ENCODE measurements around the gene RNF152. TPM values are rescaled to one million over a fixed set of nuclear protein-coding genes. Genes with fewer than 3 reads are reported as not detected.

Gene RNF152
- total RNA-seq, 1 experiment from 2014 or later: 2.3 TPM

- no CpG with 5 or more reads among the region's 3 CpGs for WGBS (ENCODE audit: extremely low coverage, insufficient read length, low lambda C conversion rate)
- Histone ChIP-seq H3K14ac (ENCODE audit: insufficient read depth, low read length) (no peak overlapping the region), H3K27ac (ENCODE audit: insufficient read length, low read depth, low read length) (no peak overlapping the region), H3K79me1 (ENCODE audit: insufficient read depth, low read depth, low read length, poor library complexity, severe bottlenecking) (no peaks in the 10 kb centered on the region), H2BK5ac (ENCODE audit: insufficient read length, low read length) (no peak overlapping the region), H3K18ac (ENCODE audit: insufficient read length, low read depth, low read length) (no peak overlapping the region), H4K20me1 (ENCODE audit: control insufficient read depth, insufficient read depth, insufficient read length) (no peaks in the 10 kb centered on the region), H4K5ac (ENCODE audit: insufficient read length, low read depth, low read length) (no peak overlapping the region), H3K56ac (ENCODE audit: insufficient read length, low read depth, low read length) (no peak overlapping the region), H2AFZ (ENCODE audit: low read length) (no peak overlapping the region), H2BK120ac (ENCODE audit: low read depth, low read length, poor library complexity, severe bottlenecking) (no peak overlapping the region), H4K8ac (replicated peaks; ENCODE audit: insufficient read length, low read depth, low read length) (no peak overlapping the region), H3K4ac (ENCODE audit: low read depth, low read length) (no peak overlapping the region), H3K9ac (ENCODE audit: extremely low read depth, insufficient read length, low read length) (no peak overlapping the region), H3T11ph (ENCODE audit: low read length) (no peak overlapping the region), H2BK12ac (ENCODE audit: insufficient read length, low read depth, low read length) (no peak overlapping the region), H2BK20ac (ENCODE audit: low read depth, low read length, poor library complexity, severe bottlenecking) (no peak overlapping the region), H3K23me2 (ENCODE audit: insufficient read length, low read depth, low read length, poor library complexity, severe bottlenecking) (no peaks in the 10 kb centered on the region), H4K91ac (ENCODE audit: insufficient read length, low read depth, low read length) (no peak overlapping the region), H2AK5ac (ENCODE audit: insufficient read length, low read length) (no peak overlapping the region), H3K23ac (ENCODE audit: insufficient read length, low read depth, low read length) (no peak overlapping the region), H2BK15ac (ENCODE audit: low read depth, low read length) (no peak overlapping the region), H3K79me2 (ENCODE audit: insufficient read depth, low read length) (no peaks in the 10 kb centered on the region), H3K27me3 (ENCODE audit: insufficient read depth, low read length) (no peaks in the 10 kb centered on the region), H3K4me1 (ENCODE audit: insufficient read depth, low read length) (no peaks in the 10 kb centered on the region; the same call in 1 of the 2 replicates), H3K4me2 (ENCODE audit: insufficient read depth, insufficient read length, low read length) (no peak overlapping the region), H3K9me3 (ENCODE audit: control insufficient read depth, low read depth, low read length) (no peaks in the 10 kb centered on the region)
- no peaks in the 10 kb centered on the region for H3K27me3 Mint-ChIP-seq (ENCODE audit: low read depth)
- H3K4me3 Mint-ChIP-seq: no peak overlapping the region
- H3K27ac Mint-ChIP-seq: no peak overlapping the region
- H3K4me1 Mint-ChIP-seq: peaks cover 15 to 22% of the 10 kb centered on the region in 2 experiments
- H3K9me3 Mint-ChIP-seq: no peaks in the 10 kb centered on the region
- DNase-seq: no peak
- H3K36me3 Mint-ChIP-seq (ENCODE audit: insufficient read depth in 1 of 3, low read depth in 3 of 3): no peaks in the 10 kb centered on the region
- no peak for TF ChIP-seq CTCF (conservative IDR thresholded peaks at IDR 0.05)
Observed at GRCh38 chr18:61851940-61852451, 40.8 kb downstream of the RNF152 start.
